GM18517 (cell line): ENCODE measurements around the gene TIMM17B.
A peak's percentile ranks its signal among the peaks of the same experiment; 100 is the strongest.
"Not testable (repeated sequence)": the region's sequence is repeated elsewhere in the genome, so short reads cannot be mapped to it uniquely, and the experiment has no call there.

Source experiments
- ATAC-seq: cut with Tn5 transposase; IDR thresholded peaks from one replicate; pipeline ENCODE4 v1.9.1; 2021; ENCODE audit warnings: mild to moderate bottlenecking, moderate library complexity; ENCODE audit not compliant: unreplicated experiment

Gene TIMM17B

DNA sequence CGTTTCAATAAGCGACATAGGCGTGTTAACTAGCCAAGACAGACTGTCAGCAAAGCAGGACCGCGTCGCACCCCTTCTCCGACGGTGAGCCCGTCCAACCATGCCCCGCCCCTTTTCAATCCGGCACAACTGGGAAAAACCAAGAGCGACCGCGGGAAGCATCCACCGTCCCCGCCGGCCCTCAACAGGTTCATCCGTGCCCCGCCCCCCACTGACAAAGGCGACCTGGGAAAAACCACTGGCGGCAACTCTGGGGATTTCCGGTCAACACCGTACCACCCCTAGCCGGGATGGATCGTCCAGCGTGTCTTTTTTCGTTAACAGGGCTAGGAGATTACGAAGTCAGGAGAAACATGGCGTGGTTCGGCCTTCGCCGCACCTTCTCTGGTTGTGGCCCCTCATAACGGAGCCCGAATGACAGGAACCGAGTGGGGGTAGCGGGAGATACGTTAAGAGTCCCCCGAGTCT is 377 bp downstream of the TIMM17B start:
- ATAC-seq = no peak

DNA sequence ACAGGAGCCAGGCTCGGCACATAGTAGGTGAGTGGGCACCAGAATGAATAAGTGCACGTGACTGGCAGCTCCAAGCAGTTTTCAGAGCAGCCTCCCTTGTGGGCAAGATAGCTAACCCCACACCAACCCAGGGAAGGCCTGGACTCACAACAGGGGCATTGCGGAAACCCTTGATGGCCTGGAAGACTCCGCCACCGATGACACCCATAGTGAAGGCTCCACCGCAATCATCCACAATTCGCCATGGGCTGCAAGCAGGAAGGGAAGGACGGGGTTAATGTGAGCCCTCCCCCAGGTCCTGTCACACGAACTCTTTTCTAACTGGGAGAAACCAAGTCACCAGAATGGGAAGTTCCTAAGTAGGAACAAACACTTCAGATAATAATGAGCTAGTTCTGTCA is 957 bp downstream of the TIMM17B start:
- no peak for ATAC-seq

DNA sequence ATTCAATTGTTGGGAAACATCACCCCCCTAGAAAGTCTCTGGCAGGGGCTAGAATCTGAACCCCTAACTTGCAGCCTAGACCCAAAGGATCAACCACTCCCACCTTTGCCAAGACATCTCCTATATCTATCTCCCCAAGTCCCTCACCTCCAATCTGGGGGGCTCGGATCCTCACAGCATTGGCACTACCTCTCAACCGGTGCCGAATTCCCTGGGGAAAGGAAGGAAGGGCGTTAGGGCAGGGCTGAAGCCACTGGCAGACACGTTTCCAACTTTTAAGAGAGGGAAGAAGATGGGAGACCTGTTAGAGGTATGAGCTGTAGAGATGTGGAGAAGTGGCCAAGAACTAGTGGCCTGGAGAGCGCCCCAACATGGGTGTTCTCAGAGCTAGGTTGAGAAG is 2.7 kb downstream of the TIMM17B start:
- ATAC-seq = no peak

DNA sequence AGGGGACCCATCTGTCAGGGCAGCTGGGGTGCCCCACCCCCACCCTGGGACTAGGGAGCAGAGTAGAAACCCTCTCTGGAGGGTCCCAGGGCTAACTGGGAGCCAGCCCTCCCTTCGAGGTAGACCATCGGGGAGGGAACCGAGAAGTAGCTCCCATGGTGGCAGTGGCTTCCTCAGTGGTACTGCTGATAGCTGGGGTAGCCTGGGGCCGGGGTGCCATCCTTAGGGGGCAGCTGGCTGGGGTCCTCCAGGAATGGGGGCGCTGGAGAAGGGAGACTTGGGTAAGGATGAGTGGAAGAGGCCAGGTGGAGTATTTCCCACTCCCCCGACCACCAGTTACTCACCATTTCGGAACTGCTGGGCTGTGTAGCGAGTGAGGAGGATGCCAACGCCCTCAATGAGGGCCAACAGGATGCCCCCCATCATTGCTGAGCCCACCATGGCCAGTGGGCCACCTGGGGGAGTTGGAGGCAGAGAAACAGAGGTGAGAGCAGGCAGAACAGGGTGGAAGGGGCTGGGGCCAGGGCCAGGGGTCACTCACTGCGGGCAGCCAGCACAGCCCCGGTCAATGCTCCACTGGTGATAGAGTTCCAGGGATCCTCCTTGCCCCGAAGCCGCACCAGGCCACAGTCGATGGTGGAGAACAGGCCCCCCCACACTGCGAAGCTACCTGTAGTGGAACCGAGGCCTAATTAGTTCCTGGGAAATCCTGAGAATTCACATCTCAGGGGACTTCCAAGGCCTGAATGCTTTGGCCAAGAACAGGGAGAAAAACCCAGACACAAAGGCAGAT is 3.8 kb downstream of the TIMM17B start:
- ATAC-seq = no peak

DNA sequence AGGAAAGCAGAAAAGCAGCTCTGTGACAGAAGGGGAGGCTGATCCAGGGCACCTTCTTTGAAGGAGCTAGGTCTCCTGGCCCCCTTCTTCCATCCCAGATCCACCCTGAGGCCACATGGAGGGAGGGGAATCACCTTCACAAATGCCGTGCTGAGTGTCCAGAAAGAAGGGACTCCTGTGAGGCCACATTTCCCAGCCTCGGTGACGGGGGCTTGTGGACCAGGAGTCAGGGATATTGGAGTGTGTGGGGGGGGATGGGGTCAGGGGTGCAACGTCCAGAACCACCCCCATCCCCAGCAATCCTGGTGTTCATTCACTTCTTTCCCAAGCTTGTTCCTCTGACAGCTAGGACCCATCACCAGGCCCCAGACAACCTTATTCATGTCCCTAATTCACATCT is 4.7 kb downstream of the TIMM17B start:
- no peak for ATAC-seq

DNA sequence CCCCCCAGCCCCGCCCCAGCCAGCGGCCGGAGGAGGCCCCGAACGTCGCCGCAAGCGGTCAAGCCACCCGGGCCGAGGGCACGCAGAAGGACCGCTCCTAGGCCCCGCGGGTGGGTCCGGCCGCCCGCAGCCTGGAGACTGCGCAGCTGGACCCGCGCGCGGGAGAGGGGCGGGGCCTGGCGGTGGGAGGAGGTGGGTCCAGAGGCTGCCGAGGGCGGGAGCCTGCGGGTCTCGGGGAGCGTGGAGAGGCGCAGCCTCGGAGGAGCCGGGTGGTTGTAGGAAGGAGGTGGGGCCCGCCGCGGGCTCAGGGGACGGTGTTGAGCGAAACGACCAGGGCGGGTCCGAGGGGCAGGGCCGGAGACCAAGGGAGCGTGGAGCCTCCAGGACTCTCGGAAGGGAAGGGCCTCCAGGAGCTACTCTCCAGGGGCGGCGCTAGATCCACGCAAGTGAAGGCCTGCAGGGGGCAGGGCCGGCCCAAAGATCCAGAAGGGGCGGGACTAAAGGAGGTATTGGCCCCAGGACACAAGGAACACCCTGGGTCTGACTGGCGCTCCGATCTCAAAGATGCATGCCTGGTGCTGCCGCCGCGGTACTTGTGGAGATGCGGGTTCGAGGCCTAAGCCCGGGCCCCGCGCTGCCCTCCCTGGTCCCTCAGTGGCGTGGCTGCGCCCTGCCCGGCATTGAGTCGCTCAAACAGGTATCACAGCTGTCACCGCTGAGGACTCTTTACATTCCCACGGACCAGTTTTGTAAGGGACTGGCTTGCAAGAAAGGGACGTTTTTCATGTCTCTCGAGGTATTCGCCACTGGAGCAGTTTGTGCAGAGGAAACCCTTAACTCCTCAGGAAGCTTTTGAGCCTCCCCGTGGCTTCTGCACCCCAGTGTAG is 5.9 kb downstream of the TIMM17B start:
- peak; percentile 70 for ATAC-seq

DNA sequence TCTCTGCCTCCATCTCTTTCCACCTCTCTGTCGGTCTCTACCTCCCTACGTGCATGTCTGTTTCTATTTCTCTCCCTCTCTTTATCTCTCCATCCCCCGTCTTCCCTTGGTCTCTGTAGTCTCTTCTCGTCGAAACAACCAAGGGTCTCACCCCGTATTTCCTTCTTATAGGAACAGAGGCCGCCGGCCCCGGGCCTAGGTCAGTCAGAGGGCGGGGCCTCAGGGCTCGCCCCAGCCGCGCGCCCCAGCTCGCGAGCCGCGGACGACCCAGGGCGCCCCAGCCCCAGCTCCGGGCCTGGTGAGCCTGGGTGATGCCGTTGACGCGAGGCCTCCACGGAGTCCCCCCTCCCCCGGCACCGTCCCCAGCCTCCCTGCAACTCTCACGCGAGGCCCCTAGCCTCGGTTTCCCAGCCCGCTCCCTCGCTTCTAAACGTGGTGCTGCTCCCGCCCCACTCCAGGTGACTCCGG is 6.6 kb downstream of the TIMM17B start:
- peak; percentile 27 for ATAC-seq

DNA sequence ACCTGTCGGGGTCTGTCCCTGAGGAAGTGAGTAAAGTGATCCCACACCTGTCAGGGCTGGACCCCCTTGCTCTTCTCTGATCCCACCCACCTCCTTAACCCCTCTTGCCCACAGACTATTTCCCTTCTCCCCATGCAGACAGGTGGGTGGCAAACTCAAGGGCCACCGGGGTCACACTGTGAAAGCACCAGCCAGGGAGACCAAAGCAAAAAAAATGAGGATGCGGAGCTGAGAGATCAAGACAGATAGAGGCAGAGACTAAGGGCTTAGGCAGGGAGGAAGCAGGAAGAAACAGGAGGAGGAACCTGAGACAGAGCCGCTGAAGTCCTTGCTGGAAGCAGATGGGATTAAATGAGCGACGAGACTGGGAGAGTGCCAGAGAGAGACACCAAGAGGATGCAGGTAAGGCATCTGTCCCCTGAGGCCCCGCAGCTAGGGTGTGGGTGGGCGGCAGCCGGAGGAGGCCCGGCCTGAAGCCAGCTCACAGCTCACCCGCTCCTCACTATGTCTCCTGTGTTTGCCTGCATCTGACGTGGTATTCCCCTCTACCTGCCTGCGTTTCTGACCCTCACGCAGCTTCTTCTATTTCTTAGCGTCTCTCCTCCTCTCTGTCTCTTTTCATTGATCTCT is 7.2 kb downstream of the TIMM17B start:
- peak; percentile 20 for ATAC-seq

DNA sequence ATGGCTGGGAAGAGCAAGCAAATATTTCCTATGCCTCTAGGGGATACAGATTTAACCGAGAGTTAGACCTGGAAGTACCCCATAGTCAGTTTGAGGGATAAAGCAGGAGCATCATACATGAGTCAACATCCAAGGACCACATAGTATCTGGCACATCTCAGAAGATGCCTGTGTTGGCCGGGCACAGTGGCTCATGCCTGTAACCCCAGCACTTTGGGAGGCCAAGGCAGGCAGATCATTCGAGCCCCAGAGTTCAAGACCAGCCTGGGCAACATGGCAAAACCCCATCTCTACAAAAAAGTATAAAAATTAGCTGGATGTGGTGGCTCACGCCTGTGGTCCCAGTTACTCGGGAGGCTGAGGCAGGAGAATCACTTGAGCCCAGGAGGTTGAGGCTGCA is 11.0 kb downstream of the TIMM17B start:
- ATAC-seq = not testable (repeated sequence)

DNA sequence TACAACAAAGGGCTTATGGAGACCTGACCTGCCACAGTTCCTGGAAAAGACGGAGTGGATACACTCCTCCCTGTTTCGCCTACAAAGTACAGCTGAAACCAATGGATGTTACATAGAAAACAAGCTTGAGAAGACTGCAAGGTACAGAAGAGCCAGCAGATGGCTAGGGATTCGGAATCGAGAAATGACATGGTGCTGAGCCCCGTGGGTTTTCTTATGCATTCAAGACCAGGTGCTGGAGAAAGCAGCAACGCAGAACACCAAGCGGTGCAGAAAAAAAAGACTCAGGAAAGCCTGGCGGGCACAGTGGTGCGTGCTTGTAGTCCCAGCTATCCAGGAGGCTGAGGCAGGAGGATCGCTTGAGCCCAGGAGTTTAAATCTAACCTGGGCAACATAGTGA is 13.8 kb downstream of the TIMM17B start:
- ATAC-seq = no peak

DNA sequence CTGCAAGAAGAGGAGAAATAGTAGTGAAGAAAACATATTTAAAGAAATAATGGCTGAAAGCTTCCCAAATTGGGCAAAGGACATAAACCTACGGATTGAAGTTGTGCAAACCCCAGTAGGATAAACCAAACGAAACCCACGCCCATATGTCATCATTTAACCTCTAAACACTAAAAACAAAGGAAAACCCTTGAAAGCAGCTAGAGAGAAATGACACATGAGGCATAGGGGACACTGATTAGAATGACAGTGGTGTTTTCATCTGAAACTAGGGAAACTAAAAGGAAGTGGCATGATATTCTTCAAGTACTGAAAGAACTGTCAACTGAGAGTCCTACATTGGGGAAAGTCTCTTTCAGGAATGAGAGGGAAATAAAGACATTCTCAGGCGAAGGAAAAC is 20.6 kb downstream of the TIMM17B start:
- not testable (repeated sequence) for ATAC-seq

DNA sequence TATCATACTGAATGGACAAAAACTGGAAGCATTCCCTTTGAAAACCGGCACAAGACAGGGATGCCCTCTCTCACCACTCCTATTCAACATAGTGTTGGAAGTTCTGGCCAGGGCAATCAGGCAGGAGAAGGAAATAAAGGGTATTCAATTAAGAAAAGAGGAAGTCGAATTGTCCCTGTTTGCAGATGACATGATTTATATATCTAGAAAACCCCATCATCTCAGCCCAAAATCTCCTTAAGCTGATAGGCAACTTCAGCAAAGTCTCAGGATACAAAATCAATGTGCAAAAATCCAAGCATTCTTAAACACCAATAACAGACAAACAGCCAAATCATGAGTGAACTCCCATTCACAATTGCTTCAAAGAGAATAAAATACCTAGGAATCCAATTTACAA is 25.6 kb downstream of the TIMM17B start:
- not testable (repeated sequence) for ATAC-seq

DNA sequence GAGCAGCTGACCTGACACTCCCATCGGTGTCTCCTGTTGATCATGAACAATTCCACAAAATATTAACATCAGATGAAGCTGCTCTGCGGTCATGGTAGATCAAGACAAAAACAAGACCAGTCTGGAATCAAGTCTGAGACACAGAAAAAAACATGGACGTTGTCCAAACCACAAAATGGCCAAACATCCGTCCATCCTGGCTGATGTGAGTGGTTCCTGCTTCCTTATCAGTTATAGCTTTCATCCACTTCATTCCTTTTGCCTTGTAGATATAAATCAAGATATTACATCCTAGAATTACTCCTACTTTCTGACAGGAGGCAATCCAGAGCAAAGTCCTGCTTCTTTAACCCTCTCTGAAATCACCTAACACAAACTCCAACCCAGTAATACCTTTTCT is 33.4 kb downstream of the TIMM17B start:
- ATAC-seq = no peak

DNA sequence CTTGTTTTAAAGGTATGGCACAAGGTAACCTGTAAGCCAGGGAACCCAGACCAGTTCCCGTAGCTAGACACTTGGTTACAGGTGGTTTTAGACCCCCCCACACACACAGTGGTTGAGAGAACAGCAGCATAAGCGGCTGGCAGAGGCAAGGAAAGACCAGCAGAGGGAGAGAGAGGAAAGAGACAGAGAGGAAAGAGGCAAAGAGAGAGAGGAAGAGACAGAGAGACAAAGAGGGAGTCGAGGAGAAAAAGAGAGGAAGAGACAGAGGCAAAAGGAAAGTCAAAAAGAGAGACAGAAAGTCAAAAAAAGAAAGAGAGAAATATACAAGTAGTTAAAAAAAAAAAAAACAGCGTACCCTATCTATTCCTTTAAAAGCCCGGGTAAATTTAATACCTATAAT is 42.7 kb downstream of the TIMM17B start:
- ATAC-seq = no peak

DNA sequence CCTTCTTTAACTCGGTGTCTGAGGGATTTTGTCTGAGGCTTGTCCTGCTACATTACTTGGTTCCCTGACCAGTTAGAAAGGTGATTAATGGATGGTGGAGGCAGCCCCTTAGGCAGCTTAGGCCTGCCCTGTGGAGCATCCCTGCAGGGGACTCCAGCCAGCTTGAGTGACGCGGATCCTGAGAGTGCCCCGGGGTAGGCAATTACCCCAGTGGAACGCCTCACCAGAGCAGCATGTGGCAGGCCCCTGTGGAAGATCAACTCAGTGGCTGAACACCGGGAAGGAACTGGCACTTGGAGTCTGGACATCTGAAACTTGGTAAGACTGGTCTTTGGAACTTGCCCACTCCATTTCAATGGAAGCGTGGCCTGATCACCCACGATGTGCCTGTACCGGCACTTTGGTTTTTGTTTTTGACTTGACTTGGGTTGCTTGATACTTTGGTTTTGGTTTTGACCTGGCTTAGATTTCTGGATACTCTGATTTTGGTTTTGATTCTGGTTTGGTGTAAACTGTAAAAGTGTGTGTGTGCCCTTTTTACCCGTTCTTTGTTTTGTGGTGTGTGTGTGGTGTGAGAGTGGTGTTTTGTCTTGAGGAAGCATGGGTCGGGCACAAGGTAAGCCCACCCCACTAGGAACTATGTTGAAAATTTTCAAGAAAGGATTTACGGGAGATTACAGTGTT is 43.3 kb downstream of the TIMM17B start:
- ATAC-seq = not testable (repeated sequence)

DNA sequence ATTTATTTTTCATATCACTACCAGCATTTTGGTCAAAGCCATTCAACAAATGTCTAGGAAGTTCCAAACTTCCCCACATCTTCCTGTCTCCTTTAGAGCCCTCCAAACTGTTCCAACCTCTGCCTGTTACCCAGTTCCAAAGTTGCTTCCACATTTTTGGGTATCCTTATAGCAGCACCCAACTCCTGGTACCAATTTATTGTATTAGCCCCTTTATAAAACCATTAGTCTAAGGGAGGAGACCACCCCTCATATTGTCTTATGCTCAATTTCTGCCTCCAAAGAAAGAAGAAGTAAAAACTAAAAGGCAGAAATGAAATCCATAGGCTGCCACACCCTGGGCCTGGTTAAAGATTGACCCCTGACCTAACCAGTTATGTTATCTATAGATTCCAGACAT is 44.1 kb downstream of the TIMM17B start:
- ATAC-seq = not testable (repeated sequence)

DNA sequence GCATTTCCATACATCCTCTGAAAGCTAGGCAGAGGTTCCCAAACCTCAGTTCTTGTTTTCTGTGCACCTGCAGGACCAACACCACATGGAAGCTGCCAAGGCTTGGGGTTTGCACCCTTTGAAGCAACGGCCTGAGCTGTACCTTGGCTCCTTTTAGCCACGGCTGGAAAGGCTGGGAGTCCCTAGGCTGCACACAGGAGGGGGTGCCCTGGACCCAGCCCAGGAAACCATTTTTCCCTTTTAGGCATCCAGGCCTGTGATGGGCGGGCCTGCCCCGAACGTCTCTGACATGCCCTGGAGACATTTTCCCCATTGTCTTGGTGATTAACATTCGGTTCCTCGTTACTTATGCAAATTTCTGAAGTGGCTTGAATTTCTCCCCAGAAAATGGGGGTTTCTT is 44.7 kb downstream of the TIMM17B start:
- ATAC-seq = no peak

DNA sequence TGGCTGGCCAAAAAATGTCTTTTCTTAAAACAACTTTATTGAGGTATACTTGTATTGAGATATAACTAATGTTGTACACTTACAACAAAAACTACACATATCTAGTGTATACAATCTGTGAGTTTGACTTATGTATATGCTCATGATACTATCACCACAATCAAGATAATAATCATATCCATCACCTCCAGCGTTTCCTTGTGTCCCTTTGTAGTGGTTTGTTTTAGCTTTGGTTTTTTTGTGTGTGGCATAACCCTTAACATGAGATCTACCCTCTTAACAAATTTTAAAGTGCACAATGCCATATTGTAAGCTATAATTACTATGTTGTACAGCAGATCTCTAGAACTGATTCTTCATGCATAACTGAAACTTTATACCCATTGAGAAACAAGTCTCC is 48.7 kb downstream of the TIMM17B start:
- no peak for ATAC-seq
